OCI-LY1 (cell line): Measurements from ENCODE around the gene CEP126.

Source experiments
- CTCF ChIP-seq: fragments of 200-600 bp; sonication (generic), shearing (Covaris generic); IDR thresholded peaks from 2 replicates; pipeline ENCODE4 v1.5.1; 2017; ENCODE audit warnings: mild to moderate bottlenecking, antibody characterized with exemption, low read length, moderate library complexity, mixed read lengths
- EZH2 ChIP-seq: fragments of 200-600 bp; sonication (generic), shearing (Covaris generic); IDR thresholded peaks from 2 replicates; pipeline ENCODE4 v1.8.0; 2017; ENCODE audit warnings: borderline replicate concordance, mixed run types, mild to moderate bottlenecking, antibody characterized with exemption, low read length, moderate library complexity, mixed read lengths

GRCh38 chr11:101912823-101913284, 2.0 kb upstream of the CEP126 start:
- TF ChIP-seq EZH2: no peak
- peak; percentile 58; the same call in 1 of the 2 replicates for TF ChIP-seq CTCF
